Uterus (tissue), 4 donors: ENCODE results near the gene STX18. TPM values are rescaled to one million over a fixed set of nuclear protein-coding genes. Genes with fewer than 3 reads are reported as not detected.
A peak's percentile ranks its signal among the peaks of the same experiment; 100 is the strongest.

Experiments used
- DNase-seq, 2 donors: peaks; one replicate each; pipeline ENCODE4 v3.0.0-alpha.2; 2019 to 2020
- H3K27ac ChIP-seq, 2 donors: fragments of 200-600 bp; sonication (generic); 1 replicate in 1 of 2; 2 replicates in 1 of 2; pipeline ENCODE4 v1.5.1; 2016 to 2018
- H3K27me3 ChIP-seq, 2 donors: fragments of 200-600 bp; sonication (generic); one replicate each; pipeline ENCODE4 v1.5.1; 2018 to 2019; ENCODE audit warnings: control low read depth in 1 of 2
- H3K36me3 ChIP-seq, 2 donors: fragments of 200-600 bp; sonication (generic); one replicate each; pipeline ENCODE4 v1.5.1; 2019; ENCODE audit warnings: control low read depth in 1 of 2
- H3K4me1 ChIP-seq, 2 donors: fragments of 200-600 bp; sonication (generic); one replicate each; pipeline ENCODE4 v1.5.1; 2018 to 2019; ENCODE audit warnings: control low read depth in 1 of 2
- H3K4me3 ChIP-seq, 2 donors: fragments of 200-600 bp; sonication (generic); 1 replicate in 1 of 2; 2 replicates in 1 of 2; pipeline ENCODE4 v1.5.1; 2018 to 2019; ENCODE audit warnings: mild to moderate bottlenecking in 1 of 2
- H3K9me3 ChIP-seq, 2 donors: fragments of 200-600 bp; sonication (generic); one replicate each; pipeline ENCODE4 v1.5.1; 2019; ENCODE audit warnings: control low read depth in 1 of 2
- CTCF ChIP-seq, 4 experiments: fragments of 200-600 bp in 2 of 4; fragments of 450-650 bp in 2 of 4; sonication (generic) in 2 of 4; IDR thresholded peaks; one replicate each; pipeline ENCODE4 v1.5.1; 2016 to 2019; ENCODE audit warnings: antibody characterized with exemption in 4 of 4, mild to moderate bottlenecking in 2 of 4, moderate library complexity in 1 of 4
- POLR2A ChIP-seq, 2 donors: fragments of 450-650 bp; IDR thresholded peaks; one replicate each; pipeline ENCODE4 v1.6.1; 2016; ENCODE audit warnings: antibody characterized with exemption in 2 of 2, mild to moderate bottlenecking in 1 of 2, moderate library complexity in 1 of 2
- intact Hi-C: fragments of 100-400 bp; cut with DNase I; formaldehyde crosslinking; loops from one replicate; pipeline ENCODE4 v1.15.1; 2023; ENCODE audit warnings: low total_unique reads
- total RNA-seq, 4 donors: library from RNA; depleted of rRNA in 3 of 4; stranded (reverse); fragments of >200 nt in 3 of 4; gene quantifications; one replicate each; pipeline versions ENCODE4 v1.1.0 to v1.2.4, GENCODE V29; 2014 to 2023
- donor health status: DM: yes; HTN: yes; CAD: no.

STX18 gene
- total RNA-seq, 4 donors from 2014 or later, result 6.4 to 62.5 (median 28.9) TPM

GRCh38 chr4:4529392-4529791, 12.5 kb downstream of the STX18 start:
- Histone ChIP-seq H3K27me3 (no peaks in the 10 kb centered on the region), H3K36me3 (no peaks in the 10 kb centered on the region), H3K27ac (no peak overlapping the region), H3K4me1 (no peaks in the 10 kb centered on the region), H3K9me3 (no peaks in the 10 kb centered on the region), H3K4me3 (no peak overlapping the region)
- TF ChIP-seq CTCF (IDR thresholded peaks at IDR 0.05), result no peak
- no peak for TF ChIP-seq POLR2A (IDR thresholded peaks at IDR 0.05)
- intact Hi-C loops, result no loop called here
- no peak for DNase-seq

GRCh38 chr4:4526401-4526800, 15.4 kb downstream of the STX18 start:
- no peaks in the 10 kb centered on the region for H3K27me3 ChIP-seq
- no peak for DNase-seq
- H3K4me3 ChIP-seq, result no peak overlapping the region
- H3K9me3 ChIP-seq, result no peaks in the 10 kb centered on the region
- intact Hi-C loops, result no loop called here
- H3K36me3 ChIP-seq, result no peaks in the 10 kb centered on the region
- H3K4me1 ChIP-seq, result no peaks in the 10 kb centered on the region
- H3K27ac ChIP-seq, result no peak overlapping the region
- TF ChIP-seq CTCF (IDR thresholded peaks at IDR 0.05) (no peak), POLR2A (IDR thresholded peaks at IDR 0.05) (no peak)

GRCh38 chr4:4524364-4524763, 17.5 kb downstream of the STX18 start:
- H3K36me3 ChIP-seq, result no peaks in the 10 kb centered on the region
- H3K4me3 ChIP-seq, result no peak overlapping the region
- intact Hi-C loops, result no loop called here

GRCh38 chr4:4521731-4522130, 20.1 kb downstream of the STX18 start:
- TF ChIP-seq CTCF (IDR thresholded peaks at IDR 0.05) (no peak), POLR2A (IDR thresholded peaks at IDR 0.05) (no peak)
- H3K36me3 ChIP-seq, result no peaks in the 10 kb centered on the region
- no peaks in the 10 kb centered on the region for H3K9me3 ChIP-seq
- H3K27ac ChIP-seq, result peak overlapping the region; percentile 16 to 76
- no peaks in the 10 kb centered on the region for H3K27me3 ChIP-seq
- H3K4me1 ChIP-seq, result no peaks in the 10 kb centered on the region
- intact Hi-C loops, result no loop called here
- DNase-seq, result no peak
- H3K4me3 ChIP-seq, result no peak overlapping the region

More at GRCh38 chr4:4524364-4524763, 17.5 kb downstream of the STX18 start:
- Histone ChIP-seq H3K27ac (no peak overlapping the region), H3K4me1 (no peaks in the 10 kb centered on the region), H3K27me3 (no peaks in the 10 kb centered on the region), H3K9me3 (no peaks in the 10 kb centered on the region)
- DNase-seq, result no peak
- no peak for TF ChIP-seq CTCF (IDR thresholded peaks at IDR 0.05)
- TF ChIP-seq POLR2A (IDR thresholded peaks at IDR 0.05), result no peak

- Histone ChIP-seq H3K36me3 (no peaks in the 10 kb centered on the region), H3K27me3 (no peaks in the 10 kb centered on the region), H3K4me3 (no peak overlapping the region), H3K9me3 (no peaks in the 10 kb centered on the region), H3K27ac (peak overlapping the region; percentile 68 to 76), H3K4me1 (no peaks in the 10 kb centered on the region)
- intact Hi-C loops, result no loop called here
- DNase-seq, result no peak
- TF ChIP-seq POLR2A (IDR thresholded peaks at IDR 0.05) (no peak), CTCF (IDR thresholded peaks at IDR 0.05) (no peak)
These were observed 20.7 kb downstream of the STX18 start for GRCh38 chr4:4521136-4521535.
